Fibroblast of villous mesenchyme (primary cell): ENCODE measurements around the gene F12. TPM values are rescaled to one million over a fixed set of nuclear protein-coding genes. Genes with fewer than 3 reads are reported as not detected.

Experiments used
- DNase-seq: peaks from one replicate; pipeline ENCODE4 v3.0.0-alpha.2; 2010; ENCODE audit warnings: low read depth
- H3K4me3 ChIP-seq: 2 replicates; pipeline ENCODE4 v1.5.1; 2011; ENCODE audit warnings: low read depth, mild to moderate bottlenecking, low read length
- CTCF ChIP-seq: IDR thresholded peaks from 2 replicates; pipeline ENCODE4 v1.5.1; 2012; ENCODE audit warnings: low read depth, mild to moderate bottlenecking, low read length; ENCODE audit not compliant: insufficient read depth
- total RNA-seq: library from RNA; depleted of rRNA; stranded (reverse); fragments of >200 nt; gene quantifications from 2 replicates; pipeline ENCODE4 v1.2.3, GENCODE V29; 2012

The F12 gene
- total RNA-seq, 1 donor, result 0.43 TPM

- peak; percentile 65 for TF ChIP-seq CTCF
- peak overlapping the region; percentile 67 for H3K4me3 ChIP-seq
- peak; percentile 92 for DNase-seq
Observed at GRCh38 chr5:177370488-177371119, 38.8 kb downstream of the F12 start.

GRCh38 chr5:177369645-177370440, 39.5 kb downstream of the F12 start:
- no peak for DNase-seq
- TF ChIP-seq CTCF, result no peak
- H3K4me3 ChIP-seq, result no peak overlapping the region

DNA sequence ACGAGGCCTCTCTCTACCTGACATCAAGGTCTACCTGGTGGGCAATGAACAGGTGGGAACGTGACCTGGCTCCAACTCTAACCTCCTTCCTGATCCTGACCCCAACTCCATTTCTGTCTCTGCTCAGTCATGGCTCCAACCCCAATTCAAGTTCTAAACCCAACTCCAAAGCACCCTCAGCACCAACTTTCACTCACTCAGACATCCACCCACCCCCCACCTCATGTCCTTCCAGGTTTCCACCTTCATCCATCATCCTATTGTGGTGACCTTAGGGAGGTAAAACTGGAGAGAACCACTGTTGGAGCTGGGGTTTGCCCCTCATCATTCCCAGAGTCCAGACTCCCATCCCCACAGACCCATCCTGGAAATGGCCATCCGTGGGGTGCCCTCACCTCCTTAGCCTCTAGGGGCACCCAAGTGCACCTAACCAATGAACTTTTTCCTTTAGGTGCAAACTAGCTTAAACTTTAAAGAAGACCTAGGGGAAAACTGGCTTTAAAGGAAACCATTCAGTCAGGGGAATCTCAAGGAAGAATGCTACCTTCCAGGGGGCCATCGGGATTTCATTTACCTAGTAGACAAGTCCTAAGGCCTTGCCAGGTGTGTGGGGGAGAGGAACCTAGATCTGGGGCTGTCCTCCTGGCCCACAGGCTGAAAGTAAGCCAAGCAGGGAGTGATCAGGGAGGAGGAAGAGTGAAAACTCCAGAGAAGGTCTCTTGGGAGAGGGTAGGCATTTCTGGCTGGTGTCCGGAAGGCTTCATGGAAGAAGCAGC, 40.3 kb downstream of the F12 start:
- H3K4me3 ChIP-seq, result no peak overlapping the region
- no peak for DNase-seq
- TF ChIP-seq CTCF, result peak; percentile 78

GRCh38 chr5:177367981-177368868, 41.1 kb downstream of the F12 start:
- DNase-seq, result no peak
- no peak overlapping the region for H3K4me3 ChIP-seq
- no peak for TF ChIP-seq CTCF

GRCh38 chr5:177367323-177367848, 42.0 kb downstream of the F12 start:
- DNase-seq, result no peak
- peak overlapping the region; percentile 58 for H3K4me3 ChIP-seq
- no peak for TF ChIP-seq CTCF
